Measurements from ENCODE around the gene NR3C2. TPM values are rescaled to one million over a fixed set of nuclear protein-coding genes. Genes with fewer than 3 reads are reported as not detected.

NR3C2 gene
- total RNA-seq, 1 experiment from 2014 or later: 0.26 TPM

DNA sequence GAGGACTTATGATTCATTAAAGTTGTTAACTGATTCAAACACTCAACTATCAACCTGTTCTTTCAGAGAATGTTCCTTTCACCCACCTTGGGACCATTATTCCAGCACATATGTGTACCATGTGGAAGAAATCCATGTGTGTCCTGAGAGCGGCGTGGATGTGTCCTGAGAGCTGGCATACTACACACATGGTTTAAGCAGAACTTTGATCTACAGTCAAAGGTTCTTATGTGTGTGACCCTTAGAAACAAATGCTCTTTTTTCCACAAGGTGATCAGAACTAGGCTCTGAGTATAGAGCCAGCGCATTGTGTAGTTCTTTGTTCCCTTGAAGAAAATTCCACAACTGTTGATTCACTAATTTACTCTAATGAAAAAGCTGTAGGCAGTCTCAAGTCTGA lies 332.0 kb downstream of the NR3C2 start:
- Histone ChIP-seq H3K4me1 (ENCODE audit: control insufficient read depth, insufficient read depth, low read length) (no peaks in the 10 kb centered on the region), H3K27me3 (ENCODE audit: control insufficient read depth, insufficient read depth, low read length) (no peaks in the 10 kb centered on the region), H3K36me3 (ENCODE audit: control insufficient read depth, insufficient read depth, low read length) (no peaks in the 10 kb centered on the region), H3K27ac (ENCODE audit: low read length) (no peak overlapping the region), H3K4me3 (ENCODE audit: low read depth in 2 of 2, low read length in 2 of 2) (no peak overlapping the region), H3K9me3 (ENCODE audit: control insufficient read depth, insufficient read depth, low read depth, low read length) (no peaks in the 10 kb centered on the region)
- CTCF ChIA-PET: no interaction called here
- DNase-seq (ENCODE audit: low read depth, low spot score) (no peak), ATAC-seq (no peak)
- in situ Hi-C loops (cut with HindIII; ENCODE audit: low pct_unique_long_range_greater_than_20kb, low sequenced_read_pairs) (no loop called here), intact Hi-C loops (cut with micrococcal nuclease; ENCODE audit: unreplicated experiment) (no loop called here)
- POLR2A ChIA-PET: no interaction called here
- no peak for TF ChIP-seq POLR2AphosphoS5 (IDR thresholded peaks at IDR 0.05; ENCODE audit: low read depth, low read length)
- TF ChIP-seq, protein P1, sequence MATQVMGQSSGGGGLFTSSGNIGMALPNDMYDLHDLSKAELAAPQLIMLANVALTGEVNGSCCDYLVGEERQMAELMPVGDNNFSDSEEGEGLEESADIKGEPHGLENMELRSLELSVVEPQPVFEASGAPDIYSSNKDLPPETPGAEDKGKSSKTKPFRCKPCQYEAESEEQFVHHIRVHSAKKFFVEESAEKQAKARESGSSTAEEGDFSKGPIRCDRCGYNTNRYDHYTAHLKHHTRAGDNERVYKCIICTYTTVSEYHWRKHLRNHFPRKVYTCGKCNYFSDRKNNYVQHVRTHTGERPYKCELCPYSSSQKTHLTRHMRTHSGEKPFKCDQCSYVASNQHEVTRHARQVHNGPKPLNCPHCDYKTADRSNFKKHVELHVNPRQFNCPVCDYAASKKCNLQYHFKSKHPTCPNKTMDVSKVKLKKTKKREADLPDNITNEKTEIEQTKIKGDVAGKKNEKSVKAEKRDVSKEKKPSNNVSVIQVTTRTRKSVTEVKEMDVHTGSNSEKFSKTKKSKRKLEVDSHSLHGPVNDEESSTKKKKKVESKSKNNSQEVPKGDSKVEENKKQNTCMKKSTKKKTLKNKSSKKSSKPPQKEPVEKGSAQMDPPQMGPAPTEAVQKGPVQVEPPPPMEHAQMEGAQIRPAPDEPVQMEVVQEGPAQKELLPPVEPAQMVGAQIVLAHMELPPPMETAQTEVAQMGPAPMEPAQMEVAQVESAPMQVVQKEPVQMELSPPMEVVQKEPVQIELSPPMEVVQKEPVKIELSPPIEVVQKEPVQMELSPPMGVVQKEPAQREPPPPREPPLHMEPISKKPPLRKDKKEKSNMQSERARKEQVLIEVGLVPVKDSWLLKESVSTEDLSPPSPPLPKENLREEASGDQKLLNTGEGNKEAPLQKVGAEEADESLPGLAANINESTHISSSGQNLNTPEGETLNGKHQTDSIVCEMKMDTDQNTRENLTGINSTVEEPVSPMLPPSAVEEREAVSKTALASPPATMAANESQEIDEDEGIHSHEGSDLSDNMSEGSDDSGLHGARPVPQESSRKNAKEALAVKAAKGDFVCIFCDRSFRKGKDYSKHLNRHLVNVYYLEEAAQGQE (IDR thresholded peaks at IDR 0.05; ENCODE audit: insufficient read depth in 1 of 2, low read depth in 2 of 2, low read length in 1 of 2): no peak
- TF ChIP-seq, protein P2, sequence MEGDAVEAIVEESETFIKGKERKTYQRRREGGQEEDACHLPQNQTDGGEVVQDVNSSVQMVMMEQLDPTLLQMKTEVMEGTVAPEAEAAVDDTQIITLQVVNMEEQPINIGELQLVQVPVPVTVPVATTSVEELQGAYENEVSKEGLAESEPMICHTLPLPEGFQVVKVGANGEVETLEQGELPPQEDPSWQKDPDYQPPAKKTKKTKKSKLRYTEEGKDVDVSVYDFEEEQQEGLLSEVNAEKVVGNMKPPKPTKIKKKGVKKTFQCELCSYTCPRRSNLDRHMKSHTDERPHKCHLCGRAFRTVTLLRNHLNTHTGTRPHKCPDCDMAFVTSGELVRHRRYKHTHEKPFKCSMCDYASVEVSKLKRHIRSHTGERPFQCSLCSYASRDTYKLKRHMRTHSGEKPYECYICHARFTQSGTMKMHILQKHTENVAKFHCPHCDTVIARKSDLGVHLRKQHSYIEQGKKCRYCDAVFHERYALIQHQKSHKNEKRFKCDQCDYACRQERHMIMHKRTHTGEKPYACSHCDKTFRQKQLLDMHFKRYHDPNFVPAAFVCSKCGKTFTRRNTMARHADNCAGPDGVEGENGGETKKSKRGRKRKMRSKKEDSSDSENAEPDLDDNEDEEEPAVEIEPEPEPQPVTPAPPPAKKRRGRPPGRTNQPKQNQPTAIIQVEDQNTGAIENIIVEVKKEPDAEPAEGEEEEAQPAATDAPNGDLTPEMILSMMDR (IDR thresholded peaks at IDR 0.05): no peak
- TF ChIP-seq TCF7L2 (IDR thresholded peaks at IDR 0.05; ENCODE audit: low read depth, low read length): no peak
- BruUV-seq (replicated peaks): no TSS peak

DNA sequence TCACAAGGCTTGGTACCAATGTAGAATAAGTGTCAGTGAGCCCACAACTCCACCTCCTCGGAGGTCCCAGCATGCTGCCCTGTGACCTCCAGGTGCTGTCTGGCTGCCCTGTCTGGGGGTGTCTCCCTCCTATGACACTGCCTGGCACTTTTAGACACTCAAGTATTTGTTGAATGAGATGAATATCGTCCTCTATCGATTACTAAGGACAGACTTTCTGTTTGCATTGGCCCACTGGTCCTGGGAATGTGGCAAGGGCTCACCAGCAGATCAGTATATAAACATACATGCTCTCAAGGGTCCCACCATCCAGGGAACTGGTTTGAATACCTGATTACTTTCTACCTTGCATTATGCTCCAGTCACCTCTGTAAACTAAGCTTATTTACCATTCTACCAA lies 333.0 kb downstream of the NR3C2 start:
- no peaks in the 10 kb centered on the region for H3K4me1 ChIP-seq (ENCODE audit: control insufficient read depth, insufficient read depth, low read length)
- no peak for DNase-seq (ENCODE audit: low read depth, low spot score)
- no peak for ATAC-seq
- intact Hi-C loops (cut with micrococcal nuclease; ENCODE audit: unreplicated experiment) (no loop called here), in situ Hi-C loops (cut with HindIII; ENCODE audit: low pct_unique_long_range_greater_than_20kb, low sequenced_read_pairs) (no loop called here)
- H3K27me3 ChIP-seq (ENCODE audit: control insufficient read depth, insufficient read depth, low read length): no peaks in the 10 kb centered on the region
- H3K4me3 ChIP-seq (ENCODE audit: low read depth in 2 of 2, low read length in 2 of 2): no peak overlapping the region
- POLR2A ChIA-PET: no interaction called here
- no peak overlapping the region for H3K27ac ChIP-seq (ENCODE audit: low read length)
- H3K36me3 ChIP-seq (ENCODE audit: control insufficient read depth, insufficient read depth, low read length): no peaks in the 10 kb centered on the region
- CTCF ChIA-PET: no interaction called here
- BruUV-seq (replicated peaks): no TSS peak
- no peak for TF ChIP-seq TCF7L2 (IDR thresholded peaks at IDR 0.05; ENCODE audit: low read depth, low read length)
- TF ChIP-seq POLR2AphosphoS5 (IDR thresholded peaks at IDR 0.05; ENCODE audit: low read depth, low read length): no peak
- no peak for TF ChIP-seq SIN3A (IDR thresholded peaks at IDR 0.05; ENCODE audit: borderline replicate concordance, insufficient read depth, low read depth, low read length)
- TF ChIP-seq, protein P2 (IDR thresholded peaks at IDR 0.05): no peak
- TF ChIP-seq, protein P1 (IDR thresholded peaks at IDR 0.05; ENCODE audit: insufficient read depth in 1 of 2, low read depth in 2 of 2, low read length in 1 of 2): no peak
- H3K9me3 ChIP-seq (ENCODE audit: control insufficient read depth, insufficient read depth, low read depth, low read length): no peaks in the 10 kb centered on the region

Data from Panc1 (cell line).